Measurements from ENCODE around the gene SHD.
A peak's percentile ranks its signal among the peaks of the same experiment; 100 is the strongest.
"Not testable (repeated sequence)": the region's sequence is repeated elsewhere in the genome, so short reads cannot be mapped to it uniquely, and the experiment has no call there.

Gene SHD

GRCh38 chr19:4322942-4323665 is 44.0 kb downstream of the SHD start:
- FAIRE-seq (no peak), DNase-seq (ENCODE audit: extremely low spot score, insufficient read length, low read depth) (no peak)

GRCh38 chr19:4323692-4324091 is 44.6 kb downstream of the SHD start:
- no peak for DNase-seq (ENCODE audit: extremely low spot score, insufficient read length, low read depth)
- no peak for FAIRE-seq

GRCh38 chr19:4324228-4324627 is 45.2 kb downstream of the SHD start:
- FAIRE-seq = no peak
- no peak for DNase-seq (ENCODE audit: extremely low spot score, insufficient read length, low read depth)

- DNase-seq (ENCODE audit: extremely low spot score, insufficient read length, low read depth) (no peak), FAIRE-seq (no peak)
Measured at GRCh38 chr19:4326215-4326836, 47.3 kb downstream of the SHD start.

- FAIRE-seq (no peak), DNase-seq (ENCODE audit: extremely low spot score, insufficient read length, low read depth) (no peak)
Measured at GRCh38 chr19:4326837-4327251, 47.8 kb downstream of the SHD start.

GRCh38 chr19:4327252-4327876 is 48.3 kb downstream of the SHD start:
- DNase-seq (ENCODE audit: extremely low spot score, insufficient read length, low read depth) (no peak), FAIRE-seq (peak; percentile 77)

GRCh38 chr19:4327877-4328242 is 48.8 kb downstream of the SHD start:
- no peak for DNase-seq (ENCODE audit: extremely low spot score, insufficient read length, low read depth)
- FAIRE-seq = no peak

- FAIRE-seq (peak; percentile 98), DNase-seq (ENCODE audit: extremely low spot score, insufficient read length, low read depth) (peak; percentile 95)
Measured at GRCh38 chr19:4328243-4328990, 49.4 kb downstream of the SHD start.

- DNase-seq (ENCODE audit: extremely low spot score, insufficient read length, low read depth) = not testable (repeated sequence)
- FAIRE-seq = peak; percentile 63
Measured at GRCh38 chr19:4328991-4329681, 50.1 kb downstream of the SHD start.

- DNase-seq (ENCODE audit: extremely low spot score, insufficient read length, low read depth) = no peak
- FAIRE-seq = no peak
Measured at GRCh38 chr19:4329858-4330257, 50.8 kb downstream of the SHD start.

- no peak for FAIRE-seq
Measured at GRCh38 chr19:4334929-4335570, 56.0 kb downstream of the SHD start.

GRCh38 chr19:4337906-4338440 is 58.9 kb downstream of the SHD start:
- DNase-seq (ENCODE audit: extremely low spot score, insufficient read length, low read depth) = no peak

More at GRCh38 chr19:4334929-4335570, 56.0 kb downstream of the SHD start:
- DNase-seq (ENCODE audit: extremely low spot score, insufficient read length, low read depth) = no peak

GRCh38 chr19:4338441-4339355 is 59.6 kb downstream of the SHD start, which contains the start of gene STAP2:
Gene STAP2 (minus strand): TSS chr19:4338827. CDS start chr19:4338753, 74 bp downstream.
- DNase-seq (ENCODE audit: extremely low spot score, insufficient read length, low read depth) = no peak
- FAIRE-seq = no peak

More at GRCh38 chr19:4337906-4338440, 58.9 kb downstream of the SHD start:
- FAIRE-seq = peak; percentile 42
